Nephron (organoid): ENCODE data around the gene SEH1L.
A peak's percentile ranks its signal among the peaks of the same experiment; 100 is the strongest.

Experiments
- H3K27ac Mint-ChIP-seq, 3 experiments: 2 replicates each; pipeline ENCODE4 v1.8.0; 2020; ENCODE audit warnings: mixed read lengths in 3 of 3, mild to moderate bottlenecking in 2 of 3, moderate library complexity in 1 of 3
- H3K27me3 Mint-ChIP-seq: 2 replicates; pipeline ENCODE4 v1.8.0; 2021; ENCODE audit warnings: low read depth, mild to moderate bottlenecking, moderate library complexity, mixed read lengths
- H3K36me3 Mint-ChIP-seq: 2 replicates; pipeline ENCODE4 v1.8.0; 2020; ENCODE audit warnings: low read depth, mixed read lengths
- H3K4me1 Mint-ChIP-seq: 2 replicates; pipeline ENCODE4 v1.8.0; 2020; ENCODE audit warnings: mixed read lengths
- H3K4me3 Mint-ChIP-seq, 3 experiments: 2 replicates each; pipeline ENCODE4 v1.8.0; 2020; ENCODE audit warnings: mild to moderate bottlenecking in 3 of 3, mixed read lengths in 3 of 3, moderate library complexity in 2 of 3
- H3K9me3 Mint-ChIP-seq: 2 replicates; pipeline ENCODE4 v1.8.0; 2020; ENCODE audit warnings: mixed read lengths
- TF ChIP-seq, protein P1 (sequence below), 3 experiments: fragments of 200-600 bp; sonication (generic); IDR thresholded peaks; one replicate each; pipeline ENCODE4 v1.5.0; 2021; ENCODE audit warnings: antibody characterized with exemption in 3 of 3; ENCODE audit not compliant: unreplicated experiment in 3 of 3

The SEH1L gene

DNA sequence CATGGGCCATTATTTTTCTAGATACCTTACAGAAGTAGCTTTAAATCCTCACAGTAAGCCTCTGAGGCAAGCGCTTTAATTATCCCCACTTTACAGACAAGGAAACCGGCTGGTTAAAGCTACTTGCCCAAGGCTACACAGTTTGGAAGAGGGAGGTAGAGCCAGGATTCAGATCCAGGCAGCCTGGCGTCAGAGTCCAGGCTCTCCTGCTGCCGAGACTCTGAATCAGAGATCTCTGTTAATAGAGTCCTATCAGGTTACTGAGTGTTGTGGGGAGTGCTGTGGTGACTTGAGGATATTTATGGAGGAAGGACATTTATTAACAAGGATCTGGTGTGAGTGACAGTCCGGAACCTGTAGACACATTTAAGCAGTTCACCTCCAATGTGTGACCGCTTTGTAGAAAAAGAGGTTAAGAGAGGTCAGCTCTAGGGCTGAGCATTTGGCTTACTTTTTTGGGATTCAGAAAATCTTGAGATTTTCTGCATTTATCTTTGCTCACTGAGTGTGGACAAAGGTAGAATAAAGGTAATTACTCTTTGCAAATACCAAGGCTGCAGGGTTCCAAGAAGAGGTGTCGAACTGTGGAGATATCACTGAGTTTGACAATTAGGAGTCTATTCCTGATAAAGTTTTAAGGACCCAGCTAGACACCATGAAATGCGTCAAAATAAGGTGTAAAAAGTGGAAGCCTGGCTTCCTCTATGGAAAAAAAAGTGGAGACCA, 41.7 kb downstream of the SEH1L start:
- Mint-ChIP-seq H3K9me3 (no peaks in the 10 kb centered on the region), H3K4me1 (peaks cover 27% of the 10 kb centered on the region), H3K4me3 (peak overlapping the region; percentile 88 to 99 (median 94)), H3K27ac (peak overlapping the region; percentile 87 to 97 (median 97)), H3K36me3 (peaks cover 5% of the 10 kb centered on the region), H3K27me3 (no peaks in the 10 kb centered on the region)
- TF ChIP-seq, protein P1, sequence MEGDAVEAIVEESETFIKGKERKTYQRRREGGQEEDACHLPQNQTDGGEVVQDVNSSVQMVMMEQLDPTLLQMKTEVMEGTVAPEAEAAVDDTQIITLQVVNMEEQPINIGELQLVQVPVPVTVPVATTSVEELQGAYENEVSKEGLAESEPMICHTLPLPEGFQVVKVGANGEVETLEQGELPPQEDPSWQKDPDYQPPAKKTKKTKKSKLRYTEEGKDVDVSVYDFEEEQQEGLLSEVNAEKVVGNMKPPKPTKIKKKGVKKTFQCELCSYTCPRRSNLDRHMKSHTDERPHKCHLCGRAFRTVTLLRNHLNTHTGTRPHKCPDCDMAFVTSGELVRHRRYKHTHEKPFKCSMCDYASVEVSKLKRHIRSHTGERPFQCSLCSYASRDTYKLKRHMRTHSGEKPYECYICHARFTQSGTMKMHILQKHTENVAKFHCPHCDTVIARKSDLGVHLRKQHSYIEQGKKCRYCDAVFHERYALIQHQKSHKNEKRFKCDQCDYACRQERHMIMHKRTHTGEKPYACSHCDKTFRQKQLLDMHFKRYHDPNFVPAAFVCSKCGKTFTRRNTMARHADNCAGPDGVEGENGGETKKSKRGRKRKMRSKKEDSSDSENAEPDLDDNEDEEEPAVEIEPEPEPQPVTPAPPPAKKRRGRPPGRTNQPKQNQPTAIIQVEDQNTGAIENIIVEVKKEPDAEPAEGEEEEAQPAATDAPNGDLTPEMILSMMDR (IDR thresholded peaks at IDR 0.05; ENCODE audit: unreplicated experiment in 3 of 3): no peak

DNA sequence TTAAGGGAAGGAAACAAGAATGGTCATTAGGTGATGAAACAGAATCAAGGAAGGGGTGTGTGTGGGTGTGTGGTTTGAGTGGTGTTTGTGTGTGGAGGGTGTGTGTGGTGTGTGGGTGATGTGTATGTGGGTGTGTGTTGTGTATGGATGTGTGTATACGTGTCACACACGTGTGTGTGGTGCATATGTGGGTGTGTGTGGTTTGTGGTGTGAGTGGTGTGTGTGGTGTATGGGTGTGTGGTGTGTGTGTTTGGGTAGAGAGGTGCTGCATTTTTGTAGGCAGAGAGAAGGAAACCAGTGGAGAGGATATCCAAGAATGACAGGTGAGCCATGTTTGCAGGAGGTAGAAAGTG, 42.3 kb downstream of the SEH1L start:
- Mint-ChIP-seq H3K27me3 (no peaks in the 10 kb centered on the region), H3K36me3 (peaks cover 3% of the 10 kb centered on the region), H3K4me3 (peak overlapping the region; percentile 88 to 99 (median 94)), H3K27ac (peak overlapping the region; percentile 87 to 97 (median 97)), H3K9me3 (no peaks in the 10 kb centered on the region), H3K4me1 (peaks cover 27% of the 10 kb centered on the region)
- TF ChIP-seq, protein P1 (IDR thresholded peaks at IDR 0.05; ENCODE audit: unreplicated experiment in 3 of 3): no peak

DNA sequence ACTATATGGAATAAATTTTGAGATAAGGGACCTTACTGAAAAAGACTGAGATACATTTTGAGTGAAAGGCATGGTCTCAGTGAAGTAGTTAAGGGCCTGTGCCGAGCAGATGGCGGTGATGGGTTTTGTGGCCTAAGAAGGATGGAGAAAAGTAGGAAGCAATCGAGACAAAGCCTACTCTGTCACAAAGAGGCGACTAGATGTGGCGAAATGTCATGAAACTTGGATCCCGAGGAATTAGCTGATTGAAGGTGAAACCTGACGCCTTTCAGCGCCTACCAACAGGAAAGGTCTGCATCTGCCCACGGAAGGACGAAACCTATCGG, 42.8 kb downstream of the SEH1L start:
- H3K36me3 Mint-ChIP-seq: no peaks in the 10 kb centered on the region
- peak overlapping the region; percentile 88 to 99 (median 94) for H3K4me3 Mint-ChIP-seq
- H3K27me3 Mint-ChIP-seq: no peaks in the 10 kb centered on the region
- peaks cover 27% of the 10 kb centered on the region for H3K4me1 Mint-ChIP-seq
- TF ChIP-seq, protein P1 (IDR thresholded peaks at IDR 0.05; ENCODE audit: unreplicated experiment in 3 of 3): no peak
- no peaks in the 10 kb centered on the region for H3K9me3 Mint-ChIP-seq
- H3K27ac Mint-ChIP-seq: peak overlapping the region; percentile 87 to 97 (median 97)

DNA sequence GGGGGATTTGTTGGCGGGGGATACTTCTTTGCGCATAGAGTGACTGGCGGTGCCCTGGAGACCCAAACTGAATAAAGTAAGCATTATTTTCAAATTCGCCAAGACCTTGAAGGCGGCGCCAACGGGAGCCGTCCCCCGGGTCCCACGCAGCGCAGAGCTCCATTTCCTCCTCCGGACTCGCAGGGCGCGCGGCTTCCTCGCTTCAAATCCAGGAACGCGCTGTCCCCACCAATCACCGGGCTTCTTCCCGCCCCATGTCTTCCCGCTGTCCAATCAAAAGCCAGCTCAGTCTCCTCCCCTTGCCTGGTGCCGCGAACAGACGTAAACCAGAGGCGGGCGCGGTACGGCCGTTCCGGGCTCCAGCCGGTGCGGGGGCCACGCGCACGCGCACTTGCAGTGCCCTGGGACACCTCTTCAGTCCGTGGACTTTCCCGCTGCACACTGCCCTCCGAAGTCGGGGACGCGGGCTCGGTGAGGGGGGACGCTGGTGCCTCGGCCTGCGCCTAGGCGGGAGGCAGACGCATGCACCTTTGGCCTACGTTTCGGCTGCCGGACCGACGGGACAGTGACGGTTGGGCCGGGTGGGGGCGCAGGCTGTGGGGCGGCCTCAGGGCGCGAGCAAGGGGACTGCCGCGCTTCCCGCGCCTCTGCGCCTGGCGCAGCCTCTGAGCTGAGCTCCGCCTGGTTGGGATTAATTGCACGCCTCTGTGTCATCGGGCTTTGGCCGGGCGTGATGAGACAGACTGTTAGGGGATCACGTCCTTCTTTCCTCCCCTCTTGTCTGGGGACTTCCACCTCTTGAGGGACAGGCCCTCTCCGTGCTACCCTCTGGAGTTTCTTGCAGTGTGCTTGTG, 43.4 kb downstream of the SEH1L start, which contains the start of gene CEP192:
TSS of gene CEP192 (plus strand) at position 396 of the 854 bp plus-strand sequence. CDS start 8,063 bp downstream, outside the sequence.
- TF ChIP-seq, protein P1 (IDR thresholded peaks at IDR 0.05; ENCODE audit: unreplicated experiment in 3 of 3): no peak
- Mint-ChIP-seq H3K4me1 (peaks cover 27% of the 10 kb centered on the region), H3K36me3 (no peaks in the 10 kb centered on the region), H3K9me3 (no peaks in the 10 kb centered on the region), H3K27ac (peak within 1 kb of the TSS; percentile 87 to 97 (median 97)), H3K4me3 (peak within 1 kb of the TSS; percentile 88 to 99 (median 94)), H3K27me3 (no peaks in the 10 kb centered on the region)

DNA sequence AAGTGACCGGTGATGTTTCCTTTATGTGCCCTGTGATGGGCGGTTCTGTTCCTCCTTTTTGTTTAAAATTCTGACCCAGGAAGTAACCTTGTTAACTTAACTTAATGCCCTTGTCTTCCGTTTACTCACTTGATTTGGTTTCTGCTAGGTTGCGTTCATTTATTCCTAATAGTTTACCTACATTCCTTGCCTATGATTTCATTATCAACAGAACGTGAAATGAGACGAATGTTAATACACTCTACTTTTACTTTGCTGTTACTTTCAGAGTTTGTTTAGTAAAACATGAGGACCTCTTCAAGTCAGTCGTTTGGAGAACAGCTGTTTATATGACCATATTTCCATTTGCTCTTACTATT, 44.0 kb downstream of the SEH1L start:
- Mint-ChIP-seq H3K36me3 (no peaks in the 10 kb centered on the region), H3K4me3 (peak overlapping the region; percentile 88 to 99 (median 94)), H3K4me1 (peaks cover 27% of the 10 kb centered on the region), H3K9me3 (no peaks in the 10 kb centered on the region), H3K27ac (peak overlapping the region; percentile 83 to 97 (median 87)), H3K27me3 (no peaks in the 10 kb centered on the region)
- TF ChIP-seq, protein P1 (IDR thresholded peaks at IDR 0.05; ENCODE audit: unreplicated experiment in 3 of 3): no peak
